NCI-H2196 (cell line): ENCODE measurements around the gene CABP2.
A peak's percentile ranks its signal among the peaks of the same experiment; 100 is the strongest.

Experiments used
- DNase-seq: peaks from one replicate; lab custom pipeline; 2025; ENCODE audit not compliant: unreplicated experiment; lab: John Stamatoyannopoulos, UW

CABP2 gene

DNA sequence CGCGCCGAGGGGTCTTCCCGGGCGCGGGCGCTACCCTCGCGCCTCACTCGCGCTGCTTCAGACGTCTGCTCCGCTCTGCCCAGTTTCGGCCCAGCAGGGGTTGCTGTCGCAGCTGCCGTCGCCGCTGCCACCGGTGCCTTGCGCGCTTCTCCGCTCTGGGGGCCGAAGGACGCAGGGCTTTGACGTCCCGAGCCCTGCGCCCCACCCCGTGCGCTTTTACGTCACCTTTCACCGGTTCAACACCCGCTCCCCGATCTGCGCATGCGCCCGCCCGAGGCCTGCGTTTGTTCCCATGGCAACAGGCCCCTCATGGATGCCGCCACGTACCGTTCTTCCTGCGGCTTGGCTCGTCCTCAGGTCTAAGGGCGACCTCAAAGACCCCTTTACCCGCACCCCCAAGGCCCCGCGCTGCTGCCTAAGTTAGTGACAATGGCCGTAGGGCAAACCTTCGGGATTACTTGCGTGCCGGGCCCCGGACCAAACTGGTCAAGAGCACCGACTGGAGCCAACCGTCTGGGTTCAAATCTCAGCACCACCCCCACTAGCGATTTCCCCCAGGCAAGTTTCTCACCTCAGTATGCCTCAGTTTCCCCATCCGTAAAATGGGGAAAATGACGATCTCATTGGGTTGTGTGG, 14.6 kb downstream of the CABP2 start:
- DNase-seq = peak; percentile 98

DNA sequence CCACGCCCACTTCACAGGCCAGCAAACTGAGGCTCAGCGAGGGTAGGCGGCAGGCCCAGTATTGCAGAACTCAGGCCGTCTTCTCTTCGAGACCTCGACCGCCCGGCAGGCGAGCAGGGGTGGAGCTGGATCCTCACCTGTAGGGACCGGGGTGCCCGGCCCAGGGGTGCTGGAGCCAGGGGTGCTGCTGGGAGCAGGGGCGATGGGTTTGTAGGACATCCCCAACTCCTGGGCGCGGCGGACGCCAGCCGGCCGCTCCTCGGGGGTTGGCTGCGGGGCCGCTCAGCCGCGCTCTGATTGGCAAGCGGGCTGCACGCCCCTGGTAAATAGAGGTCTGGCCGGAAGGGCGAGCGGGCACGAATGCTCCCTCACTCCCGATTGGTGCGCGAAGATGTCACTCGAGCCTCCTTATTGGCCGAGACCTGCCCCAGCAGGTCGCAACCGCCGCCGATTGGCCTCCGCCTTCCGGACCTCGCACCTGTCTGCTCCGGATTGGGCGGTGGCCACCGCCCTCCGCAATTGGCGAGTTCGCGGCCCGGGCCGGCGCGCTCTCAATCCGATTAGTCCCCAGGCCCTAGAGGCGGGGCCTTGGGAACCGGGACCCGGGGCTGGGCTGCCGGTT, 15.3 kb downstream of the CABP2 start, which contains the start of gene CDK2AP2:
CDK2AP2 (minus strand) TSS at position 299 of the 622 bp plus-strand sequence; CDS start at position 219, 80 bp downstream.
- peak; percentile 99 for DNase-seq

DNA sequence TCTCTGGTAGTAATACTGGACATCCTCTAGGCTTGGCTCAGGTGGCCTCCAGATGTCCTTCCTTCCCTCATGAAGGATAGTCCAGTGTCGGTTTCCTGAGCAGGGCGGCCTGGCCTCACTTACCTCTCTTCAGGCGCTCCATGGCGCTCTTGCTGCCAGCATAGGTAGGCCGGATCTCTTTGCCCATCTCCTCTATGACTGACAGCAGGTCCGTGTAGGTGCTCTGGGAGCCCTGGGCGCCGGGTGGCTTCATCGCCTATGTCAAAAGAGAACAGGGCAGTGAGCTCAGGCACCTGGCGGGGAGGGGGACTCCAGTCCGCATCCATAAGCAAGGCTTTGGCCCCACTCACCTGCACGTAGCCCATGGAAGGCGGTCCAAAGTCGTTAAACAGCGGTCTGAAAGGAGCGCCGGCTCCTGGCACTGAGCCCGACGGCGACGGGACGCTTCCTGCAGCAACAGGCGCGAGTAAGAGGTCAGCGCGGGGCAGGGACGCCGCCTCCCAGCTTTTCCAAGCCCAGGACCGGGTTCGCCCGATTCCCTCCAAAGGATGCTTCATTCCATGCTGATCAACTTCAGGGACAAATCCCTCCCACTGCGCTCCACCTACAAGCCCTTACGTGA, 15.9 kb downstream of the CABP2 start:
- DNase-seq = peak; percentile 9

DNA sequence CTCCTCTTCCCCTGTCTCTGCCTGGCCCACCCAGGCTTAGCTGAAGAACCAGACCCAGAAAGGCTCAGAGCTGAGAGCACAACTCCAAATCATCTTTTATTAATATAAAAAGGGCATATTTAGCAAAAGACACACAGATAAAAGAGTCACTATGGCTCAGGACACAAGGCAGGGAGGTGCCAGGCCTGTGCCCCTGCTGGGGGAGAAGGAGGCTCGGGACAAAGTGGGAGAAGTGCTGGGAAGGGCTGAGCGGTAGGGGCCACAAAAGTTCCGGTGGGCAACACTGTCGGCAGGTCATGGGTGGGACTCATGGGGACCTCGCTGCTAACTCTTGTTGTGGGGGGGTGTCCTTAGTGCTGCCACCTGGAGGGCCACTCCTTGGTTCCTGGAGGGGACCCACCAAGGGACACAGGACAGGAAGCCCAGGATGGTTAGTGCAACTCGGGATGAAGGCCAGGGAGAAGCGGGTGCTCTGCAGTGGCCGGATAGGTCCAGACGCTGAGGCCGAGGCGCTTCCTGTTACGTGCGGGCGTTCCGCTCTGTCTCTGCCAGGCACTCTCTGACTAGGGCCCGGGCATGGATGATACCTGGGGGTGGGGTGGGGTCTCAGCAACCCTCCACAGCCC, 16.7 kb downstream of the CABP2 start:
- no peak for DNase-seq

DNA sequence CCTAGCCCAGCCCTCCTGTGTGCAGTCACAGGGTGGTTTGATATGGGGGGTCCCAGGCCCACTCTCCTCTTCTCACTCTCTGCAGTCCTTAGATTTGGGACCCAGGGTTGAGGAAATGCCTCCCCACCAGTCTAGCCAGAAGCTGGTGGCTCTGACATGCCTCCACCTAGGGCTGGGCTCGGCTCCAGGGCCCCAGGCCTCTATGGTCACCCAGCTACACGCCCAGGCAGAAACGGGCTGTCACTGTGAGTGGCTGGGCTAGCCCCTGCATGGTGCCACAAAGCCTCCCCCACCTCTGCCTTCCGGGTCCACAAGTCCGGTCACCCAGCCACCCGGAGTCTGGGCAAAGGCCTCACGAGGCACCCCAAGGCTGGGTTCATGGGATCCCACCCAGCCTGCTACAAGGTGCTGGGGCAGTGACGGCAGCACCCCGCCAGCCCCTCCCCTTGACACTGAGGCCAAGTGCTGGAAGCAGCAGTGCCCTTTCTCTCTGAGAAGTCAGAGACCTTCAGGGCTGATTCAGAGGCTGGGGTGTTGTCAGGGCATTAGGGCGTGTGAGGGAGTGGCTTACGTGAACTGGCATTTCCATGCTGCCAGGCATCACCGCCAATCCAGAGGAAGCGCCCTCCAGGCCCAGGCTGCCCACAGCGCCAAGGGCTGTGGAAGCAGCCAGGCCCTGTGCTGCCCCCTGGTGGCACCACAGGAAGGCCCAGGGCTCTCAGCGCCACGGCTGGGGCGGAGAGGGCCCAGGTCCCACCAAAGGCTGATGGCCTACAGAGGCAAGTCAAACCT, 17.4 kb downstream of the CABP2 start:
- peak; percentile 95 for DNase-seq

DNA sequence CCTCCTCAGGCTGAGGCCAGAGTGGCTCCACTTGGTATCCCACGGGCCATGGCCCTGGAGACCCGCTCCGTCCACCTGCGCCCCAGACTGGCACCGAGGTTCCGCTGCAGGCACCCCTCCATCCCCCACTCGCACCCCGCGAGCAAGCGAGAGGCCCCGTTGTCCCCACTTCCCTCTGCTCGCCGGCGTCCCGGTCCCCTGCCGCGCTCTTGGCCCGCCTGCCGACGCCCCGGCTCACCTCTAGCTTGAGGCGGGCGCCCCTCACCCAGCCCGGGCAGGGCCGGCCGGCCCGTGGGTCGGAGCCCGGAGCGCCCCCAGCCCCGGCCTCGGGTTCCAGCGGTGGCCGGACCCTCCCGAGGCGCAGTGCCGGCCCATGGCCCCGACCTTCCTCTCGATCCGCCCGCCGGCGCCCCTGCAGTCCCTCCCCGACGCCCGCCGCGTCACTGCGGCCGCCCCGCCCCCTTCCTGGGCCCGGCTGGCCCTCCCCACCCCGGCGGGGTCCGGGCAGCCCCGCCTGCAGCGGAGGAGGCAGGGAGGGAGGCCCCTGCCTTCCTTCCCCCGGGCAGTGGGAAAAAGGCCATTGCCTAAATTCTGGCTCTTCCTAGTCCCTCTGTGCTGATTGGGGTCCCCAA, 18.2 kb downstream of the CABP2 start, which contains the start of gene PITPNM1:
PITPNM1 (minus strand) TSS at position 414 of the 632 bp plus-strand sequence. CDS start 1,183 bp downstream, outside the sequence.
- peak; percentile 72 for DNase-seq

DNA sequence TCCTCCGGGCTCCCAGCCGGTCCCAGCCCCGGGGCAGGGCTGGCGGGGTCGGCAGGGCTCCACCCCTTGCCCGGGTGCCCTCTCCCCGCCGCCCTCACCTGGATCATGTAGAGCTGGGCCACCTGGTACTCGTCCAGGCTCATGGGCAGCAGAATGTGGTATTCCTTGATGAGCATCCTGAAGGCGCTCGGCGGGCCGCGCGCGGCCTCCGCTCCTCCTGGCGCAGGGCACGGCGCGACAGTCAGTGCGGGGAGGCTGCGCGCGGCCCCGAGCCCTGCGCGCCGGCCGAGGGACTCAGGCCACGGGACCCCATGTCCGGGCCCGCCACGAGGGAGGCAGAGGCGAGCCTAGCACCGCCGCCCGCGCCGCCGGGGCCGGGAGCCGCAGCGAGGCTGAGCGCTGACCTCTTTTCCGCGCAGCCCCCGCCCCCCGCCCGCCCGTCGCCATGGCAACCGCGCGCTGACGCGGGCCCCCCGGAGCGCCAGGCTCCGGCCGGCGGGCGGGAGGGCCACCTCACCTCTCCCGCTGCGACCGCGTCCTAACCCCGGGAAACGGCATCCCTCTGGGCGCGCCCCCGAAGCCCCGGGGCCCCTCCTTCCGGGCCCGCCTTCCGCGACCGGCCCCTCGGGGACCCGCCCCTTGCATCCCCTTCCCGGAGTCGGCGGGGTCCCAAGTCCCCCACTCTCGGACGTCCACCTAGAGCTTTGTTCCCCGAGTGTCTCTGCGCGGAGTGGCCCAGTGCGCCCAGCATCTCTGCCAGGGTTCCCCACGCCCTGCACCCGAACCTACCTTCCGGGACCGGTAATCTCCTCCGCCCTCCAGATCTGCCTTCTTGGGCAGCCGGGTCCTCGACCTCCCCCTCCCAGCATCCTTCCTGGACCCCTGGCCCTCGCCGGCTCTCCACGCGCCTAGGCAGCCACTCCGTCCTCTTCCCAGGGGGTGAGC, 19.0 kb downstream of the CABP2 start:
- DNase-seq = peak; percentile 61

DNA sequence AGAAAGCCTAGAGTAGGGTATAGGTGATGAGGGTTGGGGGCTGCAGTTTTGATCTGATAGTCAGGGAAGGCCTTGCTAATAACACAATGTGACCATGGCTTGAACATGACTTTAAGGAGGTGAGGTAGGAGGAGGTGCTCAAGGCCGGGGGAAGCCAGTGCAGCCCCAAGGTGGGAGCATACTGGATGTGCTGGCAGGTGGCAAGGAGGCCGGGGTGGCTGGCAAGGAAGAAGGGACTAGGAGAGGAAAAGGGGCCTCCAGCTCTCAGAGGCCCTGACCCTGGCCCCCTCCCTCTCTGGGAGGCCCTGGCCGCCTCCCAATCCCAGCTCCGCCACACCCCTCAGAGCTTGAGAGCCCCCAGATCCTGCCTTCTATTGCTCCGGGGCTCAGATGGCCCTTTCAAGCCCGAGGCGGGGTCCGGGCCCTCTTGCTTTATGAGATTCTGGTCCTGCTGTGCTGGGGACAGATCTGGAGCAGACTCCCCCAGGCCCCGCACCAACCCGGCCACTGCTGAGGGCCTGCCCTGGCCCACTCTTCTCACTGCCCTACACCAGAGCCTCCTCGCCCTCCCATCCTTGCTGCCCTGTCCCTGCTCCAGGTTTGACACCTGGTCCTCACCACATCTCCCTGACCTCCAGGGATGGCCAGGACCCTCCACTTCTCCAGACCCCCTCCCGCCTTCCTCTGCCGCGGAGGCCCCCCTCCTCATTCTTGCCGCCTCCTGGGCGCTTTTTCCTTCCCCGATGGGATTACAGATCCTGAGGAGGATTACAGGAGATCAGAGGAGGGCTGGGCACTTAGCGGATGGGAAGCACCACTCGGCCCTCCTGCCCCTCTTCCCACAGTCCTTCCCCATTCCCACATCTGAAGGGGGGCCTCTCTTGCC, 19.9 kb downstream of the CABP2 start:
- no peak for DNase-seq

DNA sequence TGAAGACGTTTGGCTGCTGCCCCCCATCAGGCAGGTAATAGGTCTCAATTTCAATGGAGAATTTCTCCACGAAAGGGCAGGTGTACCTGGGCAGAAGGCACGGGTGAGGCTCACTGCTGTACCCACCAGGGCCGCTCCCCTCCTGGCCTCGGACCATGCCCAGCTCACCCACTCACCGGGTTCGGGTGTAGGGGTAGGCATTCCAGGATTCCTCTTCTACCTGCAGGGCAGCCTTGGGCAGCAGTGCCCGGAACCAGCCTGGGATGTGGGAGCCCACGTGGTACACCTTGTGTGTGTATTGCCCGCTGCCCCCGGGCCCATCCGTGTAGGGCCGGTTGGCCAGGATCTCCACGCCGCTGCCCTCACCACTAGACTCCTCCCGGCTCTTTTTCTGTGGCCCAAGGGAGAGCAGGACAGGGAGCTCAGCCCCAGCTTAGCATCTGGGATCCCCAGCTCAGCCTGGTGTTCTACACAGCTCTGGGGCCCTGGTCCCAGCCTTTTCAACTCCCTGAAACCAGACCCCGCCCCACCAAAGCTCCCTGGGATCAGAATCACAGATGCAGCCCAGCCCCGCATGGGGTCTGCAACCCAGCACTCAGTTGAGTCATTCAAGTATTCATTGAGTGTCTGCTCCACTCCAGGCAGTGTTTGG, 20.8 kb downstream of the CABP2 start:
- DNase-seq = no peak

DNA sequence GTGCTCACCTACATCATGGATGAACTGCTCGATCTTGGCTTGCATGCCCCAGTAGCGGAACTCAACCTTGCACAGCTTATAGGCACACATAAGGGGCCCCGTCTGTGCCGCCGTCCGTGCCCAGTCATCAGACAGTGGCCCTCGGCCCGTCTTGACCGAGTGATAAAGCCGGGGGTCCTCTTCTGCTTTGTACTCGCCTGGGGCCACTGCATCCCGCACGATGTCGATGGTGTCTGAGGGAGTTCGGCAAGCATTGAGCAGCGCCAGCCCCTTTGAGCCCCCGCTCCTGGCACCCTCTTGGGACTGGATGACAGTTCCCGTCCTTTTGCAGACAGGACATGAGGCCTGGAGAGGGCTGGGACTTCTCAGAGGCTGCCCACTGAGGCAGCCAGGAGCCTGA, 21.4 kb downstream of the CABP2 start:
- DNase-seq = no peak

DNA sequence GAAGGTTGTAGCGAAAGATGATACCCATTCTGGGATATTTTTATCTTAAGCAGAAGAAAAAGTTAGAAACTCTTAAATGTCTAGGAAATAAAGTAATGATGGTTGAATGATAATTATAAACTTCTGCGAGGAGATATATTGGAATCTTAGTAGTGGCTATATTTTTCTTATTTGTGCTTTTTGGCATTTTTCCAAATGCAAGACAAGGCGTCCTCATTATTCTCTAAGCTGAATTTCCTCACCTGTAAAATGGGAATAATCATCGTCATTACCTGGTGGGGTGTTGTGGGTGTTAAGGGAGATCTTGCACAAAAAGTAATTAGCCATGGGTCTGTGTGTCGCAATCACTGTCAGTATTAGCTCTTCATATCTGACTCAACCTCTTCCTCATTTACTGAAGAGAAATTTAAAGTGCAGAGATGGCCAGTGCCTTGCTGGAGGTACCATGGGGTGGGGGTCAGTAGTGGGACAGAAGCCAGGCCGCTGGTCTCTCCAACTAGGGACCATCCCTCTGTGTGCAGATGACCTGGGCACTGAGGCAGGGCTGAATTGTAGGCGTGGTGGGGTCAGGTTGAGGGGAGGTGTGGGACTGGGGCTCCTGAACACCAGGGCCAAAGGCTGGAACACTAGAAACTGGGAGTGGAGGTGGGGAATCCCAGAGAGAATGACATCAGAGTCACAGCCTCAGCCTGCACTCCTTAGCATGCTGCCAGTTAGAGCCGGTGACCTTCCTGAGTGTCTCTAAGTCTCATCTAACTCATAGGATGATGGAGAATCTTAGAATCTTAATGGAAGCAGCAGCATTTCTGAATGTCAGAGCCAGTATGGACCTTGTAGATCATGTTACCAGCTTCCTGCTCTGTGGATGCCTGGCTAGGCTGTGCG, 22.2 kb downstream of the CABP2 start:
- no peak for DNase-seq

DNA sequence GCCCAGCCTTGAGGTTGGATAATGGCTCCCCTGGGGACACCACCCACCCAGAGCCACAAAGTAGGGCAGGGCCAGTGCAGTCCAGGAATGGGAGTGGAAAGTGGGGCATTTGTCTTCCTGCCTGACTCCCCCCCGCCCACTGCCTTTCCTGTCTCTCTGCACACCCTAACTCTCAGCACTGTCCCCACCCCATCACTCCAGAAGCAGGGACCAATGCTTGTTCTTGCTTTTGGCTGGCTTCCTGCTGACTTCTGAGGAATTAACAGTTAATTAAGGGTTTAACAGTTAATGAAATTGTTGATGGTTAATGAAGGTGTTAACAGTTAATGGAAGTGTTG, 22.8 kb downstream of the CABP2 start:
- no peak for DNase-seq

DNA sequence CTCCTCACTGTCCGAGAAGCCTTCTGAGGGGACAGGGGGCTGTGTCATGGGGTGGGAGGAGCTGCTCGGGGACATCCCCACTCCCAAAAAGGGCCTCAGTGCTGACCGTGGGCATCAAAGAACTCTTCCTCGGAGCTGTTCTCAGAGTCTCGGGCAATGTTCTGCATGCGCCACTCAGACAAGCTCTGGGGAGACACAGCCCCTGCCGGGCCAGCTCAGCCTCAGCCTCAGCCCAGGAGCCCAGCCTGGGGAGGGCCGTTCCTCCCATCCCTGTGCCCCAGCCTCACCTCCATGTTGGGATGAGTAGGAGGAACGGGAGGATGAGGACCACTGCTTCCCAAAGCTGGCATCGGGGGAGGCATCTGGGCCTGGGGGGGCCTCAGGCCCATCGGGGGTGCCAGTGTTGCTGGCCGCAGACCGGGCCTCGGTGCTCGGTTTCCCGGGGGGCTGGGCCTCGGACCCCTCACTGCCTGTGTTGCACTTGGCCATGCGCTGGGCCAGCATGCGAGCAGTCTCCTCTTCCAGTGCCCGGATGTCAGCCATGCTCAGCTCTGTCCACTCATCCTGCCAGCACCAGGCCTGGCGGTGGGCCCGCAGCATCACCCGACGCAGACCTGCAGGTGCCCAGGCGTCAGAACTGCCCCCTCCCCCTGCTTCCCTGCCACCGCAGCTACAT, 23.3 kb downstream of the CABP2 start:
- DNase-seq = no peak

DNA sequence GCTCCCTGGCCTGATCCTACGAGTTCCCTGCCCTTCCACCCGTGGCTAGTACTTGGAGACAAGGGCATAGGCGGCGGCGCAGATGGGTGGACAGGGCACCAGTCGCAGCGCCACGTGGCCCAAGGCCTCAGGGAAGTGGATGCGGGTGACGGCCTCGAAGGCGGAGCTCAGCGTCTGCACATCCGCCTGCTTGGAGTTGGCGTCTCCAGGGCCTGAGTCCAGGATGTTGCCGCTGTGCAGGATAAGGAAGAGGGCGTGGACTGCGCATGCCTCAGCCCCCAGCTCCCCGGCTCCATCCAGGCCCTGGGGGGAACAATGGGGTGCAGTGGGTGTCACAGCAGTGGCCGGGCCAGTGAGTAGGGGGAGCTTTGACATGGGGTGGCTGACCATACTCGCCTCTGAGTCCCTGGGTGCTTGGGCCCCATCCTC, 24.7 kb downstream of the CABP2 start:
- no peak for DNase-seq

DNA sequence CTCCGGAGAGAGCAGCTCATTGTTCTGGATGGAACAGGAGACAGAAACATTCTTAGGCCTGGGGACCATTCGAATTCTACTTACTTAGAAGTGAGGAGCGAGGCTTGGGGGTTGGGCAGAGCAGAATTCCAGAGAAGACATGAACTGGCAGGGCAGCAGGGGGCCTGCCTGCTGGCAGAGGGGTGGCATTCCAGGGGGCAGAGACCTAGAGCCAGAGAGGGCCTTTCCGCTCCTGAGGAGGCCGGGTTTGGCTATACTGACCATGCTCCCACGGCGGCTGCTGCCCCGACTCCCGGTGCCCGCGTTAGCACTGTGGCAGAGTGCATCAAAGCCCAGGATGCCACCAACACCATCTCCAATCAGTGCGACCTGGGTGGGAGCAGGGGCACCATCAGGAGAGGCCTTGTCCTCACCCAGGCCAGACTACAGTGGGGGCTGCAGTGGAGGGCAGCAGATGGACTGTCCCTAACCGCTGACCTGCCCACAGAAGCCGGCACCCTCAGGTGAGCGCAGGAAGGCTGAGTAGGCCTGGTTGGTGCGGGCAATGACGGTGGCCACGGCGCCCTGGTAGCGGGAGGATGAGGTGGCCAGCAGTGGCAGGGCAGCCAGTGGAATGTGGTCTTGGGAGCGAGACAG, 25.5 kb downstream of the CABP2 start:
- no peak for DNase-seq

DNA sequence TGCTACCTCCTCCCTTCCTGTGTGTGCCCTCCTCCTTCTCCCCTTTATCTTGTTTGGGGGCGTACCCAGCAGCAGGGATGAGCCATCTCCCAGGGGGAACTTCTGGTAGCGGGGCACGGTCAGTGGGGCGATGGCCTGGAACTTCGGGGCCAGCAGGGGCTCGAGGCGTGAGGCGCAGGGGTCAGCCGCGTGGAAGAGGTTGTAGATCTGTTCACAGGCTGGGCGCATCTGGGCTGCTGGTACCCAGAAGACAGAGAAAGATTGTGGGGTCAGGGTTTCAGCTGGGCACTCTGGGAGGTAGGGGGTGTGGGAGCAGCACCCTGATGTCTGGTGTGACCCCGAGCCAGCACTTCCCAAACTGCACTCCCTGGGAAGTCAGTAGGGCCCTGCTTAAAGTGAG, 27.1 kb downstream of the CABP2 start:
- no peak for DNase-seq
